ENCODE measurements around the gene TRIM3. TPM values are rescaled to one million over a fixed set of nuclear protein-coding genes. Genes with fewer than 3 reads are reported as not detected.

The TRIM3 gene
- total RNA-seq, 6 donors from 2014 or later: 21.4 to 63.9 (median 28.7) TPM

GRCh38 chr11:6468712-6469495 lies 4.8 kb downstream of the TRIM3 start:
- TF ChIP-seq EP300 (IDR thresholded peaks at IDR 0.05) (no peak), POLR2AphosphoS5 (IDR thresholded peaks at IDR 0.05) (peak in 1 of 2 donors; percentile 59)
- peak in 1 of 2 donors; percentile 87 for DNase-seq
- WGBS, 2 donors: 22 to 27% methylated on average over 6 of the region's 6 CpGs
- peak; percentile 84 to 88 for ATAC-seq (ENCODE audit: low FRiP score in 2 of 2)
- H3K27ac ChIP-seq: peak overlapping the region; percentile 45 to 81 (median 70)
- peaks cover 0 to 14% (median 7%) of the 10 kb centered on the region in 4 donors for H3K36me3 ChIP-seq
- no peak overlapping the region for H3K4me3 ChIP-seq
- H3K9me3 ChIP-seq: no peaks in the 10 kb centered on the region
- no peaks in the 10 kb centered on the region for H3K27me3 ChIP-seq
- H3K4me1 ChIP-seq: peaks cover 15 to 27% (median 24%) of the 10 kb centered on the region in 4 donors

- Histone ChIP-seq H3K36me3 (peaks cover 11 to 86% (median 52%) of the 10 kb centered on the region in 4 donors), H3K4me3 (no peak overlapping the region), H3K27ac (no peak overlapping the region), H3K4me1 (no peaks in the 10 kb centered on the region), H3K9me3 (no peaks in the 10 kb centered on the region), H3K27me3 (no peaks in the 10 kb centered on the region)
- TF ChIP-seq EP300 (IDR thresholded peaks at IDR 0.05): no peak
- no peak for DNase-seq
- WGBS, 2 donors: 80 to 85% methylated on average over 1 of the region's 1 CpG
- no peak for ATAC-seq (ENCODE audit: low FRiP score in 2 of 2)
Measured at GRCh38 chr11:6459099-6459450, 14.7 kb downstream of the TRIM3 start.

- Histone ChIP-seq H3K4me3 (no peak overlapping the region), H3K27ac (peak overlapping the region in 1 of 4 donors; percentile 46), H3K9me3 (no peaks in the 10 kb centered on the region), H3K27me3 (no peaks in the 10 kb centered on the region), H3K36me3 (peaks cover 11 to 86% (median 53%) of the 10 kb centered on the region in 4 donors), H3K4me1 (no peaks in the 10 kb centered on the region)
- ATAC-seq (ENCODE audit: low FRiP score in 2 of 2) (peak in 1 of 2 donors; percentile 83), DNase-seq (no peak)
- TF ChIP-seq CTCF (IDR thresholded peaks at IDR 0.05) (no peak), POLR2AphosphoS5 (IDR thresholded peaks at IDR 0.05) (no peak), EP300 (IDR thresholded peaks at IDR 0.05) (no peak), POLR2A (IDR thresholded peaks at IDR 0.05) (no peak)
- 61% methylated on average over 2 of the region's 2 CpGs for WGBS, 2 donors
Measured at GRCh38 chr11:6458352-6459098, 15.2 kb downstream of the TRIM3 start.

- WGBS, 2 donors: 92 to 94% methylated on average over 21 to 26 of the region's 26 CpGs
- peak overlapping the region in 2 of 4 donors; percentile 7 to 46 for H3K27ac ChIP-seq
- H3K4me1 ChIP-seq: no peaks in the 10 kb centered on the region
- TF ChIP-seq POLR2AphosphoS5 (IDR thresholded peaks at IDR 0.05) (no peak), POLR2A (IDR thresholded peaks at IDR 0.05) (no peak), EP300 (IDR thresholded peaks at IDR 0.05) (no peak), CTCF (IDR thresholded peaks at IDR 0.05) (no peak)
- ATAC-seq (ENCODE audit: low FRiP score in 2 of 2) (peak; percentile 13 to 34), DNase-seq (peak in 1 of 2 donors; percentile 70)
- H3K27me3 ChIP-seq: no peaks in the 10 kb centered on the region
- H3K36me3 ChIP-seq: peaks cover 19 to 88% (median 56%) of the 10 kb centered on the region in 4 donors
- H3K9me3 ChIP-seq: no peaks in the 10 kb centered on the region
- no peak overlapping the region for H3K4me3 ChIP-seq
Measured at GRCh38 chr11:6457581-6458320, 16.0 kb downstream of the TRIM3 start.

GRCh38 chr11:6456361-6457073 lies 17.2 kb downstream of the TRIM3 start:
- Histone ChIP-seq H3K9me3 (no peaks in the 10 kb centered on the region), H3K36me3 (peaks cover 20 to 93% (median 62%) of the 10 kb centered on the region in 4 donors), H3K27ac (no peak overlapping the region), H3K4me3 (no peak overlapping the region), H3K4me1 (no peaks in the 10 kb centered on the region), H3K27me3 (no peaks in the 10 kb centered on the region)
- peak in 1 of 2 donors; percentile 81 for DNase-seq
- TF ChIP-seq CTCF (IDR thresholded peaks at IDR 0.05): no peak
- TF ChIP-seq POLR2A (IDR thresholded peaks at IDR 0.05): no peak
- TF ChIP-seq EP300 (IDR thresholded peaks at IDR 0.05): no peak
- no peak for TF ChIP-seq POLR2AphosphoS5 (IDR thresholded peaks at IDR 0.05)
- 94 to 97% methylated on average over 9 to 56 of the region's 56 CpGs for WGBS, 2 donors
- ATAC-seq (ENCODE audit: low FRiP score in 2 of 2): no peak
